Neural cell (in vitro differentiated cells): Measurements from ENCODE around the gene SP5. TPM values are rescaled to one million over a fixed set of nuclear protein-coding genes. Genes with fewer than 3 reads are reported as not detected.

Experiments
- H2AFZ ChIP-seq: fragments of 200-600, 300-800 bp; sonication (generic), shearing (Covaris generic); 2 replicates; pipeline ENCODE4 v1.6.0; 2014; ENCODE audit warnings: low read depth, mild to moderate bottlenecking, antibody characterized with exemption, low read length, moderate library complexity
- H3F3A ChIP-seq: fragments of 200-600 bp; shearing (Covaris generic); 2 replicates; pipeline ENCODE4 v1.6.1; 2016; ENCODE audit warnings: mild to moderate bottlenecking, moderate library complexity, mixed read lengths, antibody characterized with exemption, low read length; ENCODE audit not compliant: insufficient read depth, poor library complexity, severe bottlenecking
- H3K27ac ChIP-seq: fragments of 200-600, 300-800 bp; sonication (generic), shearing (Covaris generic); 2 replicates; pipeline ENCODE4 v1.5.1; 2014; ENCODE audit warnings: mild to moderate bottlenecking, low read length, moderate library complexity
- H3K27me3 ChIP-seq: fragments of 300-800, 200-600 bp; sonication (generic), shearing (Covaris generic); 2 replicates; pipeline ENCODE4 v1.6.0; 2014; ENCODE audit warnings: mild to moderate bottlenecking, low read depth, low read length, moderate library complexity; ENCODE audit not compliant: insufficient read depth
- H3K36me3 ChIP-seq: fragments of 300-800, 200-600 bp; sonication (generic), shearing (Covaris generic); 2 replicates; pipeline ENCODE4 v1.5.1; 2014; ENCODE audit warnings: mild to moderate bottlenecking, antibody characterized with exemption, low read length, moderate library complexity; ENCODE audit not compliant: insufficient read depth
- H3K4me2 ChIP-seq: fragments of 300-800, 200-600 bp; sonication (generic), shearing (Covaris generic); 2 replicates; pipeline ENCODE4 v1.6.0; 2014; ENCODE audit warnings: mild to moderate bottlenecking, low read length
- H3K4me3 ChIP-seq: fragments of 300-800, 200-600 bp; sonication (generic), shearing (Covaris generic); 2 replicates; pipeline ENCODE4 v1.5.1; 2014; ENCODE audit warnings: mild to moderate bottlenecking, low read length, moderate library complexity
- H3K79me2 ChIP-seq: fragments of 200-600 bp; shearing (Covaris generic); replicated peaks from 2 replicates; pipeline ENCODE4 v1.6.0; 2014; ENCODE audit warnings: mild to moderate bottlenecking, low read length, moderate library complexity; ENCODE audit not compliant: insufficient read depth
- H3K9ac ChIP-seq: fragments of 300-800, 200-600 bp; sonication (generic), shearing (Covaris generic); 2 replicates; pipeline ENCODE4 v1.6.1; 2016; ENCODE audit warnings: mild to moderate bottlenecking, low read length, mixed read lengths
- H3K9me2 ChIP-seq: fragments of 200-600 bp; shearing (Covaris generic); 2 replicates; pipeline ENCODE4 v1.6.1; 2016; ENCODE audit warnings: mild to moderate bottlenecking, low read length, mixed read lengths; ENCODE audit not compliant: insufficient read depth
- H3K9me3 ChIP-seq: fragments of 200-600, 300-800 bp; sonication (generic), shearing (Covaris generic); 2 replicates; pipeline ENCODE4 v1.6.1; 2016; ENCODE audit warnings: mild to moderate bottlenecking, mixed run types, low read length, moderate library complexity, mixed read lengths
- H4K20me1 ChIP-seq: fragments of 200-600 bp; shearing (Covaris generic); 2 replicates; pipeline ENCODE4 v1.6.1; 2016; ENCODE audit warnings: mild to moderate bottlenecking, mixed run types; ENCODE audit not compliant: insufficient read depth
- EP300 ChIP-seq: fragments of 450-650 bp; conservative IDR thresholded peaks from 2 replicates; pipeline ENCODE4 v1.6.1; 2014; ENCODE audit warnings: antibody characterized with exemption, mild to moderate bottlenecking, moderate library complexity; ENCODE audit not compliant: poor library complexity, severe bottlenecking
- EZH2 ChIP-seq: fragments of 200-600, 300-800 bp; shearing (Covaris generic), sonication (generic); IDR thresholded peaks from 2 replicates; pipeline ENCODE4 v1.6.1; 2014; ENCODE audit warnings: antibody characterized with exemption, low read length, borderline replicate concordance, mild to moderate bottlenecking; ENCODE audit not compliant: insufficient read depth, poor library complexity, severe bottlenecking
- MXI1 ChIP-seq: fragments of 450-650 bp; conservative IDR thresholded peaks from 2 replicates; pipeline ENCODE4 v1.6.1; 2014; ENCODE audit warnings: antibody characterized with exemption, mild to moderate bottlenecking; ENCODE audit not compliant: poor library complexity, severe bottlenecking
- POLR2AphosphoS5 ChIP-seq: IDR thresholded peaks from 2 replicates; pipeline ENCODE4 v1.6.1; 2012
- RAD21 ChIP-seq: fragments of 450-650 bp; conservative IDR thresholded peaks from 2 replicates; pipeline ENCODE4 v1.6.1; 2014; ENCODE audit warnings: antibody characterized with exemption, mild to moderate bottlenecking, moderate library complexity
- SMC3 ChIP-seq: fragments of 450-650 bp; conservative IDR thresholded peaks from 2 replicates; pipeline ENCODE4 v1.6.1; 2014; ENCODE audit warnings: antibody characterized with exemption, mild to moderate bottlenecking, moderate library complexity; ENCODE audit not compliant: poor library complexity
- TAF1 ChIP-seq: IDR thresholded peaks from 2 replicates; pipeline ENCODE4 v1.6.1; 2012; ENCODE audit warnings: low read depth
- polyA plus RNA-seq: library from polyadenylated mRNA; depleted of rRNA; stranded (reverse); fragments of >200 nt; gene quantifications from 2 replicates; pipeline ENCODE4 v1.2.3, GENCODE V29; 2014
- TF ChIP-seq, protein P1 (sequence below): fragments of 450-650 bp; IDR thresholded peaks from 2 replicates; pipeline ENCODE4 v1.5.1; 2014; ENCODE audit warnings: antibody characterized with exemption, mild to moderate bottlenecking, moderate library complexity; ENCODE audit not compliant: poor library complexity, severe bottlenecking
- TF ChIP-seq, protein P2 (sequence below): IDR thresholded peaks from 2 replicates; pipeline ENCODE4 v1.6.1; 2012; ENCODE audit warnings: borderline replicate concordance

SP5 gene
- polyA plus RNA-seq, 1 donor from 2014 or later = 0.15 TPM

DNA sequence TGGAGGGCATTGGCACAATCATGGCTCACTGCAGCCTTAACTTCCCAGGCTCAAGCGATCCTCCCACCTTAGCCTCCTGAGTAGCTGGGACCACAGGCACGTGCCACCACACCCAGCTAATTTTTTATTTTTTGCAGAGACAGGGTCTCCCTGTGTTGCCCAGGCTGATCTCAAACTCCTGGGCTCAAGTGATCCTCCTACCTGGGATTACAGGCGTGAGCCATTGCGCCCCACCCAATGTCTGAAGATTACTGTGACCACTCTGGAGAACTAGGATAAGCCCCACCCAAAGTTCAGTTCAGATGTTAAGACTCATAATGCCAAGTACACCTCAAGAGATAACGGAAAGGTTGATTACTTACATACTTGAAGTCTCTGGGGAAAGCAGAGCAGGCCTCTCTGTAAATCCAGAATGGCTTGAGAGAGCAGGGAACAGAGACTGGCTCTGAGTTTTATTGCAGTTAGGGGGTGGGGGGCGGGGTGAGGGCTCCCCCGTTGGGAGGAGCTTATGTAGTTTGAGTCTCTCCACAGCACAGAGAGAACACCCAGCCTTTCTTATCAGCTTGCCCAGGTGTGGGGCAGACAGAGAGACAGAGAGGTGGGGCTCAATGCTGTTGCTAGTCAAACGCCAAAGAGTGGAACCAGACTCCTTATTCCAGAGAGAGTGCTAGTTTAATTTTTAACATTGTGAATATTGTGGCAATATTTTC lies 28.5 kb downstream of the SP5 start:
- Histone ChIP-seq H3K27ac (no peak overlapping the region), H3K4me3 (no peak overlapping the region), H3F3A (no peaks in the 10 kb centered on the region), H3K27me3 (no peaks in the 10 kb centered on the region), H3K9me2 (no peaks in the 10 kb centered on the region), H3K9ac (no peak overlapping the region), H3K79me2 (no peaks in the 10 kb centered on the region), H4K20me1 (no peaks in the 10 kb centered on the region), H3K36me3 (no peaks in the 10 kb centered on the region), H3K4me2 (no peak overlapping the region), H3K9me3 (no peaks in the 10 kb centered on the region), H2AFZ (no peak overlapping the region)
- TF ChIP-seq EP300 = no peak
- TF ChIP-seq, protein P1, sequence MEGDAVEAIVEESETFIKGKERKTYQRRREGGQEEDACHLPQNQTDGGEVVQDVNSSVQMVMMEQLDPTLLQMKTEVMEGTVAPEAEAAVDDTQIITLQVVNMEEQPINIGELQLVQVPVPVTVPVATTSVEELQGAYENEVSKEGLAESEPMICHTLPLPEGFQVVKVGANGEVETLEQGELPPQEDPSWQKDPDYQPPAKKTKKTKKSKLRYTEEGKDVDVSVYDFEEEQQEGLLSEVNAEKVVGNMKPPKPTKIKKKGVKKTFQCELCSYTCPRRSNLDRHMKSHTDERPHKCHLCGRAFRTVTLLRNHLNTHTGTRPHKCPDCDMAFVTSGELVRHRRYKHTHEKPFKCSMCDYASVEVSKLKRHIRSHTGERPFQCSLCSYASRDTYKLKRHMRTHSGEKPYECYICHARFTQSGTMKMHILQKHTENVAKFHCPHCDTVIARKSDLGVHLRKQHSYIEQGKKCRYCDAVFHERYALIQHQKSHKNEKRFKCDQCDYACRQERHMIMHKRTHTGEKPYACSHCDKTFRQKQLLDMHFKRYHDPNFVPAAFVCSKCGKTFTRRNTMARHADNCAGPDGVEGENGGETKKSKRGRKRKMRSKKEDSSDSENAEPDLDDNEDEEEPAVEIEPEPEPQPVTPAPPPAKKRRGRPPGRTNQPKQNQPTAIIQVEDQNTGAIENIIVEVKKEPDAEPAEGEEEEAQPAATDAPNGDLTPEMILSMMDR = no peak
- no peak for TF ChIP-seq MXI1
- no peak for TF ChIP-seq SMC3
- TF ChIP-seq EZH2 = no peak
- no peak for TF ChIP-seq POLR2AphosphoS5
- TF ChIP-seq TAF1 = no peak
- no peak for TF ChIP-seq RAD21
- TF ChIP-seq, protein P2, sequence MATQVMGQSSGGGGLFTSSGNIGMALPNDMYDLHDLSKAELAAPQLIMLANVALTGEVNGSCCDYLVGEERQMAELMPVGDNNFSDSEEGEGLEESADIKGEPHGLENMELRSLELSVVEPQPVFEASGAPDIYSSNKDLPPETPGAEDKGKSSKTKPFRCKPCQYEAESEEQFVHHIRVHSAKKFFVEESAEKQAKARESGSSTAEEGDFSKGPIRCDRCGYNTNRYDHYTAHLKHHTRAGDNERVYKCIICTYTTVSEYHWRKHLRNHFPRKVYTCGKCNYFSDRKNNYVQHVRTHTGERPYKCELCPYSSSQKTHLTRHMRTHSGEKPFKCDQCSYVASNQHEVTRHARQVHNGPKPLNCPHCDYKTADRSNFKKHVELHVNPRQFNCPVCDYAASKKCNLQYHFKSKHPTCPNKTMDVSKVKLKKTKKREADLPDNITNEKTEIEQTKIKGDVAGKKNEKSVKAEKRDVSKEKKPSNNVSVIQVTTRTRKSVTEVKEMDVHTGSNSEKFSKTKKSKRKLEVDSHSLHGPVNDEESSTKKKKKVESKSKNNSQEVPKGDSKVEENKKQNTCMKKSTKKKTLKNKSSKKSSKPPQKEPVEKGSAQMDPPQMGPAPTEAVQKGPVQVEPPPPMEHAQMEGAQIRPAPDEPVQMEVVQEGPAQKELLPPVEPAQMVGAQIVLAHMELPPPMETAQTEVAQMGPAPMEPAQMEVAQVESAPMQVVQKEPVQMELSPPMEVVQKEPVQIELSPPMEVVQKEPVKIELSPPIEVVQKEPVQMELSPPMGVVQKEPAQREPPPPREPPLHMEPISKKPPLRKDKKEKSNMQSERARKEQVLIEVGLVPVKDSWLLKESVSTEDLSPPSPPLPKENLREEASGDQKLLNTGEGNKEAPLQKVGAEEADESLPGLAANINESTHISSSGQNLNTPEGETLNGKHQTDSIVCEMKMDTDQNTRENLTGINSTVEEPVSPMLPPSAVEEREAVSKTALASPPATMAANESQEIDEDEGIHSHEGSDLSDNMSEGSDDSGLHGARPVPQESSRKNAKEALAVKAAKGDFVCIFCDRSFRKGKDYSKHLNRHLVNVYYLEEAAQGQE = no peak

DNA sequence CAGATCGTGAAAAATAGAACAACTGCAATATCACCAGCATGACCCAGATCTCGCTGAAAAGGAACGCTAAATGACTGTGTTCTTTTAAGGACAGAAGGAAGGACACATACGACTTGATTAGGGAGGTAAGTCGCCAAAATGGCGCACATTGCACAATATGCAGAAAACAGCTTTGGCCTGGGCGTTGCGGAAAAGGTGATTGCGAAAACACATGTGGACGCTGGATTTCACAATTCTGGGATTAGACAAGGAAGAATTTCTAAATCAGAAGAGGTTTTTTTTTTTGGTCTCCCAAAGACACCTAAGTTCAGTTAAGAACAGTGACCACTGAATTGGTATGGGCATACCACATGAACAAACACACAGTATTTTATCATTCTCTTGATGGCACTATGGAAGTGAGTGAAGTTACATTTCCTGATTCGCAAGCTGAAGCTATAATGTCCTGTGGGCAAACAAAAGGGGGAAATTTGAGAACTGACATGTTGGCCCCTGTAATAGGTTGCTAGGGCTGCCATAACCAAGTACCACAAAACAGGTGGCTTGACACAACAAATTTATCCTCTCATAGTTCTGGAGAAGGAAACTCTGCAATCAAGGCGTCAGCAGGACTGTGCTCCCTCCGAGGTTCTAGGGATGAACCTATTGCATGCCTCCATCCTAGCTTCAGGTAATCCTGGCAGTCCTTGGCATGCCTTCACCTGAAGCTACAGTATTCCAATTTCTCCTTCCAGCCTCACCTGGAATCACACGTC lies 29.3 kb downstream of the SP5 start:
- Histone ChIP-seq H3K36me3 (no peaks in the 10 kb centered on the region), H3K79me2 (no peaks in the 10 kb centered on the region), H3K9me3 (no peaks in the 10 kb centered on the region), H4K20me1 (no peaks in the 10 kb centered on the region), H3K4me3 (no peak overlapping the region), H3K9me2 (no peaks in the 10 kb centered on the region), H3K4me2 (no peak overlapping the region), H2AFZ (no peak overlapping the region), H3K27me3 (no peaks in the 10 kb centered on the region), H3K9ac (no peak overlapping the region), H3F3A (no peaks in the 10 kb centered on the region), H3K27ac (no peak overlapping the region)
- TF ChIP-seq POLR2AphosphoS5 (no peak), EP300 (no peak), TAF1 (no peak), SMC3 (no peak), MXI1 (no peak), RAD21 (no peak), EZH2 (no peak)
- TF ChIP-seq, protein P1 = no peak
- TF ChIP-seq, protein P2 = no peak
